ENCODE data around the gene CLN5. TPM values are rescaled to one million over a fixed set of nuclear protein-coding genes. Genes with fewer than 3 reads are reported as not detected.

CLN5 gene
- total and polyA plus RNA-seq, 2 experiments from 2014 or later: 35.9 to 36.4 TPM

- Histone ChIP-seq H3K9me3 (ENCODE audit: low read depth) (no peaks in the 10 kb centered on the region), H3K9me2 (ENCODE audit: insufficient read depth) (no peaks in the 10 kb centered on the region), H3F3A (ENCODE audit: insufficient read depth) (no peaks in the 10 kb centered on the region), H2AFZ (no peak overlapping the region), H3K4me3 (no peak overlapping the region), H4K20me1 (ENCODE audit: insufficient read depth) (no peaks in the 10 kb centered on the region), H3K4me1 (ENCODE audit: insufficient read depth) (no peaks in the 10 kb centered on the region), H3K36me3 (ENCODE audit: low read depth) (peaks cover 56% of the 10 kb centered on the region), H3K27ac (no peak overlapping the region), H3K27me3 (replicated peaks; ENCODE audit: insufficient read depth) (no peaks in the 10 kb centered on the region), H3K4me2 (ENCODE audit: unreplicated experiment) (no peak overlapping the region), H3K9ac (no peak overlapping the region), H3K79me2 (ENCODE audit: insufficient read depth) (no peaks in the 10 kb centered on the region)
- DNase-seq: no peak
- no peak for TF ChIP-seq EZH2phosphoT487 (IDR thresholded peaks at IDR 0.05; ENCODE audit: insufficient read depth, low read depth)
- no peak for TF ChIP-seq EZH2 (IDR thresholded peaks at IDR 0.05; ENCODE audit: insufficient read depth, poor library complexity, severe bottlenecking)
- 97 to 99% methylated on average over 4 of the region's 4 CpGs for WGBS, 2 experiments (ENCODE audit: low coverage in 1 of 2, low lambda C conversion rate in 2 of 2, missing lambda C conversion rate in 2 of 2)
- in situ Hi-C loops (cut with MboI): no loop called here
These were observed 61.3 kb downstream of the CLN5 start for GRCh38 chr13:77053192-77053591.

Other genes starting within 250 kb of the CLN5 start
- 26.4 and 30.4 TPM in 2 replicates for gene KCTD12, start 105.7 kb upstream of the CLN5 start, total RNA-seq (2014; rRNA removed; shearing (Covaris generic))
- gene KCTD12, start 105.7 kb upstream of the CLN5 start, polyA plus RNA-seq (2016; fragmentation: Nextera tagmentation; extraction: Ambion mirVana): 4.0 and 4.5 TPM in 2 replicates
- gene ACOD1, start 43.6 kb upstream of the CLN5 start, total RNA-seq (2014; rRNA removed; shearing (Covaris generic)): not detected in 2 replicates
- not detected in 2 replicates for gene ACOD1, start 43.6 kb upstream of the CLN5 start, polyA plus RNA-seq (2016; fragmentation: Nextera tagmentation; extraction: Ambion mirVana)
- gene FBXL3, start 35.1 kb downstream of the CLN5 start, total RNA-seq (2014; rRNA removed; shearing (Covaris generic)): 76.1 and 83.1 TPM in 2 replicates
- 44.8 and 45.1 TPM in 2 replicates for gene FBXL3, start 35.1 kb downstream of the CLN5 start, polyA plus RNA-seq (2016; fragmentation: Nextera tagmentation; extraction: Ambion mirVana)

Data from GM23248 (cell line).